Testis (tissue), 2 donors: ENCODE results near the gene ZNF195.

ENCODE experiments used
- CTCF ChIP-seq, 3 experiments: fragments of 450-650 bp in 2 of 3; fragments of 200-600 bp in 1 of 3; sonication (generic) in 1 of 3; IDR thresholded peaks; one replicate each; pipeline ENCODE4 v1.5.1; 2016 to 2019; ENCODE audit warnings: antibody characterized with exemption in 3 of 3, mild to moderate bottlenecking in 2 of 3, moderate library complexity in 1 of 3
- POLR2A ChIP-seq: fragments of 450-650 bp; IDR thresholded peaks from one replicate; pipeline ENCODE4 v1.6.1; 2017; ENCODE audit warnings: antibody characterized with exemption, mild to moderate bottlenecking, moderate library complexity

GRCh38 chr11:3357302-3357701, 21.6 kb downstream of the ZNF195 start:
- no peak for TF ChIP-seq CTCF (IDR thresholded peaks at IDR 0.05)
- no peak for TF ChIP-seq POLR2A
